SK-N-SH (cell line): ENCODE data around the gene VTI1B.

ENCODE experiments used
- EZH2phosphoT487 ChIP-seq: fragments of 200-600 bp; sonication (generic); IDR thresholded peaks from 2 replicates; pipeline ENCODE4 v1.6.1; 2017; ENCODE audit warnings: low read depth, mixed run types, mild to moderate bottlenecking, antibody characterized with exemption, moderate library complexity, borderline replicate concordance
- TF ChIP-seq, protein P1 (sequence below): fragments of 150-350 bp; IDR thresholded peaks from 2 replicates; pipeline ENCODE4 v1.6.1; 2016; ENCODE audit warnings: mild to moderate bottlenecking, low read depth, low read length
- TF ChIP-seq, protein P2 (sequence below): fragments of 200-600 bp; sonication (generic); IDR thresholded peaks from 2 replicates; pipeline ENCODE4 v1.6.1; 2017; ENCODE audit warnings: antibody characterized with exemption, mild to moderate bottlenecking, moderate library complexity

DNA sequence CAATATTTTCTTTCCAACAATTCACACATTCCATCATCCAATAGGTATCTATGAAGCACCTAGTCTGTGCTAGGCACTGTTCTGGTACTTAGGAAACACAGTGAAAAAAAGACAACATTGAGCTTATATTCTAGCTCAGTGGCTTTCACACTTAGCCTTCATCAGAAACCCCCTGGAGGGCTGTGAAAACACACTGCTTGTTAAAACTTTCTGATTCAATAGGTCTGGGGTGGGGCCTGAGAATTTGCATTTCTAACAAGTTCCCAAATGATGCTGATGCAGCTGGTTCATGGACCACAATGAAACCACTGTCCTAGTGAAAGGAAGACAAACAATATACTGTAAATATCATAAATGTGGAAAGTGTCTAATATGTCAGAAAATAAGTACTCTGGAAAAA lies 5.9 kb downstream of the VTI1B start:
- TF ChIP-seq EZH2phosphoT487, result no peak
- TF ChIP-seq, protein P1, sequence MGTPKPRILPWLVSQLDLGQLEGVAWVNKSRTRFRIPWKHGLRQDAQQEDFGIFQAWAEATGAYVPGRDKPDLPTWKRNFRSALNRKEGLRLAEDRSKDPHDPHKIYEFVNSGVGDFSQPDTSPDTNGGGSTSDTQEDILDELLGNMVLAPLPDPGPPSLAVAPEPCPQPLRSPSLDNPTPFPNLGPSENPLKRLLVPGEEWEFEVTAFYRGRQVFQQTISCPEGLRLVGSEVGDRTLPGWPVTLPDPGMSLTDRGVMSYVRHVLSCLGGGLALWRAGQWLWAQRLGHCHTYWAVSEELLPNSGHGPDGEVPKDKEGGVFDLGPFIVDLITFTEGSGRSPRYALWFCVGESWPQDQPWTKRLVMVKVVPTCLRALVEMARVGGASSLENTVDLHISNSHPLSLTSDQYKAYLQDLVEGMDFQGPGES, result no peak
- TF ChIP-seq, protein P2, sequence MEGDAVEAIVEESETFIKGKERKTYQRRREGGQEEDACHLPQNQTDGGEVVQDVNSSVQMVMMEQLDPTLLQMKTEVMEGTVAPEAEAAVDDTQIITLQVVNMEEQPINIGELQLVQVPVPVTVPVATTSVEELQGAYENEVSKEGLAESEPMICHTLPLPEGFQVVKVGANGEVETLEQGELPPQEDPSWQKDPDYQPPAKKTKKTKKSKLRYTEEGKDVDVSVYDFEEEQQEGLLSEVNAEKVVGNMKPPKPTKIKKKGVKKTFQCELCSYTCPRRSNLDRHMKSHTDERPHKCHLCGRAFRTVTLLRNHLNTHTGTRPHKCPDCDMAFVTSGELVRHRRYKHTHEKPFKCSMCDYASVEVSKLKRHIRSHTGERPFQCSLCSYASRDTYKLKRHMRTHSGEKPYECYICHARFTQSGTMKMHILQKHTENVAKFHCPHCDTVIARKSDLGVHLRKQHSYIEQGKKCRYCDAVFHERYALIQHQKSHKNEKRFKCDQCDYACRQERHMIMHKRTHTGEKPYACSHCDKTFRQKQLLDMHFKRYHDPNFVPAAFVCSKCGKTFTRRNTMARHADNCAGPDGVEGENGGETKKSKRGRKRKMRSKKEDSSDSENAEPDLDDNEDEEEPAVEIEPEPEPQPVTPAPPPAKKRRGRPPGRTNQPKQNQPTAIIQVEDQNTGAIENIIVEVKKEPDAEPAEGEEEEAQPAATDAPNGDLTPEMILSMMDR, result no peak
